ENCODE measurements around the gene SERPINA4. TPM values are rescaled to one million over a fixed set of nuclear protein-coding genes. Genes with fewer than 3 reads are reported as not detected.

SERPINA4 gene
- polyA plus RNA-seq, 1 of the 3 experiments (the other 2 are of a cell fraction) = not detected

DNA sequence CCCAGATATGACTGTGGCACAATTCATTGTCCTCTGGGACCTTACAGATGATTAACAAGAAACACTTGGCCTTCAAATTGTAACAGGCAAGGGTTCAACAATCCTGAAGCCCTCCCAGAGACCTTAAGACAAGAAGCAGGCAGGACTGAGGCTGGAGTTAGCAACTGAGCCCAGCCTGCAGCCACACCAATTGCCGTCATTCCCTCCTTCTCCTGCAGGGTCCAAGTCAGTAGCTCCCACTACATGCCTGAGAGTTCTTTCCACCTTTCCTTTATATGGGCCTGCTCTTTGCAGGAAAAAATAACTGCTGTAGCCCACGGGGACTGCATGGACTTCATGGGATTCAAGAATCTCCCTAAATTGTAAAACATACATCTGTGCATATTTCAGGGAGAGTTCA is 2.4 kb upstream of the SERPINA4 start:
- Histone ChIP-seq H3K9ac (no peak overlapping the region), H3F3A (replicated peaks; ENCODE audit: insufficient read depth) (no peaks in the 10 kb centered on the region), H3K4me3 (ENCODE audit: low read depth in 2 of 2, low read length in 1 of 2) (no peak overlapping the region), H2AFZ (ENCODE audit: low read depth) (no peak overlapping the region), H3K36me3 (replicated peaks in 1 of 2; ENCODE audit: control insufficient read depth in 1 of 2, insufficient read depth in 2 of 2, low read length in 1 of 2) (no peaks in the 10 kb centered on the region), H3K4me2 (no peak overlapping the region), H3K79me2 (ENCODE audit: insufficient read depth) (no peaks in the 10 kb centered on the region), H3K9me3 (no peaks in the 10 kb centered on the region), H3K27ac (ENCODE audit: low read depth in 2 of 2, low read length in 1 of 2) (no peak overlapping the region), H3K27me3 (ENCODE audit: insufficient read depth) (no peaks in the 10 kb centered on the region; the same call in 1 of the 2 replicates), H3K4me1 (ENCODE audit: control insufficient read depth in 1 of 2, insufficient read depth in 2 of 2, low read depth in 1 of 2, low read length in 1 of 2) (no peaks in the 10 kb centered on the region), H4K20me1 (ENCODE audit: insufficient read depth) (no peaks in the 10 kb centered on the region), H3K9me2 (no peaks in the 10 kb centered on the region)
- POLR2A ChIA-PET = no interaction called here
- CTCF ChIA-PET = interaction anchor here (6.1 kb wide), 1 partner anchor 9 kb away, joined by 49 read pairs; no protein-coding TSS in a partner anchor
- 50% methylated on average over 2 of the region's 2 CpGs for WGBS (ENCODE audit: low lambda C conversion rate)
- DNase-seq = no peak
- TF ChIP-seq FOXJ3 (CRISPR knock-in tag; IDR thresholded peaks at IDR 0.05) = no peak
- TF ChIP-seq RAD21 (IDR thresholded peaks at IDR 0.05; ENCODE audit: low read length) = no peak
- TF ChIP-seq EP300 (IDR thresholded peaks at IDR 0.05; ENCODE audit: borderline replicate concordance in 1 of 2, low read depth in 1 of 2, low read length in 1 of 2) = no peak
- no peak for TF ChIP-seq NFIC (IDR thresholded peaks at IDR 0.05; ENCODE audit: borderline replicate concordance)
- TF ChIP-seq FOSL2 (IDR thresholded peaks at IDR 0.05; ENCODE audit: borderline replicate concordance, low read depth) = no peak
- TF ChIP-seq MEF2A (IDR thresholded peaks at IDR 0.05; ENCODE audit: borderline replicate concordance, low read depth) = no peak
- TF ChIP-seq, protein P1, sequence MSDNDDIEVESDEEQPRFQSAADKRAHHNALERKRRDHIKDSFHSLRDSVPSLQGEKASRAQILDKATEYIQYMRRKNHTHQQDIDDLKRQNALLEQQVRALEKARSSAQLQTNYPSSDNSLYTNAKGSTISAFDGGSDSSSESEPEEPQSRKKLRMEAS (IDR thresholded peaks at IDR 0.05; ENCODE audit: low read depth) = no peak
- TF ChIP-seq, protein P2, sequence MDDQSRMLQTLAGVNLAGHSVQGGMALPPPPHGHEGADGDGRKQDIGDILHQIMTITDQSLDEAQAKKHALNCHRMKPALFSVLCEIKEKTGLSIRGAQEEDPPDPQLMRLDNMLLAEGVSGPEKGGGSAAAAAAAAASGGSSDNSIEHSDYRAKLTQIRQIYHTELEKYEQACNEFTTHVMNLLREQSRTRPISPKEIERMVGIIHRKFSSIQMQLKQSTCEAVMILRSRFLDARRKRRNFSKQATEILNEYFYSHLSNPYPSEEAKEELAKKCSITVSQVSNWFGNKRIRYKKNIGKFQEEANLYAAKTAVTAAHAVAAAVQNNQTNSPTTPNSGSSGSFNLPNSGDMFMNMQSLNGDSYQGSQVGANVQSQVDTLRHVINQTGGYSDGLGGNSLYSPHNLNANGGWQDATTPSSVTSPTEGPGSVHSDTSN (IDR thresholded peaks at IDR 0.05) = no peak
- TF ChIP-seq, protein P3, sequence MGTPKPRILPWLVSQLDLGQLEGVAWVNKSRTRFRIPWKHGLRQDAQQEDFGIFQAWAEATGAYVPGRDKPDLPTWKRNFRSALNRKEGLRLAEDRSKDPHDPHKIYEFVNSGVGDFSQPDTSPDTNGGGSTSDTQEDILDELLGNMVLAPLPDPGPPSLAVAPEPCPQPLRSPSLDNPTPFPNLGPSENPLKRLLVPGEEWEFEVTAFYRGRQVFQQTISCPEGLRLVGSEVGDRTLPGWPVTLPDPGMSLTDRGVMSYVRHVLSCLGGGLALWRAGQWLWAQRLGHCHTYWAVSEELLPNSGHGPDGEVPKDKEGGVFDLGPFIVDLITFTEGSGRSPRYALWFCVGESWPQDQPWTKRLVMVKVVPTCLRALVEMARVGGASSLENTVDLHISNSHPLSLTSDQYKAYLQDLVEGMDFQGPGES (IDR thresholded peaks at IDR 0.05; ENCODE audit: low read depth, low read length) = no peak
- TF ChIP-seq SMC3 (IDR thresholded peaks at IDR 0.05; ENCODE audit: low read depth, low read length) = no peak
- TF ChIP-seq, protein P4, sequence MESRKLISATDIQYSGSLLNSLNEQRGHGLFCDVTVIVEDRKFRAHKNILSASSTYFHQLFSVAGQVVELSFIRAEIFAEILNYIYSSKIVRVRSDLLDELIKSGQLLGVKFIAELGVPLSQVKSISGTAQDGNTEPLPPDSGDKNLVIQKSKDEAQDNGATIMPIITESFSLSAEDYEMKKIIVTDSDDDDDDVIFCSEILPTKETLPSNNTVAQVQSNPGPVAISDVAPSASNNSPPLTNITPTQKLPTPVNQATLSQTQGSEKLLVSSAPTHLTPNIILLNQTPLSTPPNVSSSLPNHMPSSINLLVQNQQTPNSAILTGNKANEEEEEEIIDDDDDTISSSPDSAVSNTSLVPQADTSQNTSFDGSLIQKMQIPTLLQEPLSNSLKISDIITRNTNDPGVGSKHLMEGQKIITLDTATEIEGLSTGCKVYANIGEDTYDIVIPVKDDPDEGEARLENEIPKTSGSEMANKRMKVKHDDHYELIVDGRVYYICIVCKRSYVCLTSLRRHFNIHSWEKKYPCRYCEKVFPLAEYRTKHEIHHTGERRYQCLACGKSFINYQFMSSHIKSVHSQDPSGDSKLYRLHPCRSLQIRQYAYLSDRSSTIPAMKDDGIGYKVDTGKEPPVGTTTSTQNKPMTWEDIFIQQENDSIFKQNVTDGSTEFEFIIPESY (IDR thresholded peaks at IDR 0.05; ENCODE audit: borderline replicate concordance, low read depth) = no peak
- no peak for TF ChIP-seq MXI1 (IDR thresholded peaks at IDR 0.05; ENCODE audit: low read depth, low read length)

Data from SK-N-SH (cell line).